ENCODE data around the gene CHD6.

The CHD6 gene

GRCh38 chr20:41376349-41376748, 241.8 kb downstream of the CHD6 start:
- DNase-seq (ENCODE audit: low read depth) = no peak
- no peak for TF ChIP-seq CTCF (conservative IDR thresholded peaks at IDR 0.05; ENCODE audit: low read length)
- no peak overlapping the region for H3K4me3 ChIP-seq (ENCODE audit: low read length)

- no peak for TF ChIP-seq CTCF (conservative IDR thresholded peaks at IDR 0.05; ENCODE audit: low read length)
- no peak overlapping the region for H3K4me3 ChIP-seq (ENCODE audit: low read length)
- no peak for DNase-seq (ENCODE audit: low read depth)
Measured at GRCh38 chr20:41375846-41376245, 242.3 kb downstream of the CHD6 start.

GRCh38 chr20:41373931-41374920, 244.0 kb downstream of the CHD6 start:
- H3K4me3 ChIP-seq (ENCODE audit: low read length) = no peak overlapping the region
- no peak for TF ChIP-seq CTCF (conservative IDR thresholded peaks at IDR 0.05; ENCODE audit: low read length)
- DNase-seq (ENCODE audit: low read depth) = no peak

GRCh38 chr20:41373251-41373783, 244.9 kb downstream of the CHD6 start:
- H3K4me3 ChIP-seq (ENCODE audit: low read length) = no peak overlapping the region
- no peak for TF ChIP-seq CTCF (conservative IDR thresholded peaks at IDR 0.05; ENCODE audit: low read length)
- no peak for DNase-seq (ENCODE audit: low read depth)

- TF ChIP-seq CTCF (conservative IDR thresholded peaks at IDR 0.05; ENCODE audit: low read length) = no peak
- H3K4me3 ChIP-seq (ENCODE audit: low read length) = no peak overlapping the region
- DNase-seq (ENCODE audit: low read depth) = no peak
Measured at GRCh38 chr20:41371371-41371770, 246.8 kb downstream of the CHD6 start.

GRCh38 chr20:41370176-41370575, 248.0 kb downstream of the CHD6 start:
- DNase-seq (ENCODE audit: low read depth) = no peak
- TF ChIP-seq CTCF (conservative IDR thresholded peaks at IDR 0.05; ENCODE audit: low read length) = no peak

GRCh38 chr20:41369673-41370072, 248.5 kb downstream of the CHD6 start:
- no peak for TF ChIP-seq CTCF (conservative IDR thresholded peaks at IDR 0.05; ENCODE audit: low read length)
- H3K4me3 ChIP-seq (ENCODE audit: low read length) = no peak overlapping the region
- no peak for DNase-seq (ENCODE audit: low read depth)

More at GRCh38 chr20:41370176-41370575, 248.0 kb downstream of the CHD6 start:
- no peak overlapping the region for H3K4me3 ChIP-seq (ENCODE audit: low read length)

Data from AG10803 (cell line).